Skeletal muscle tissue (tissue), 4 donors: Measurements from ENCODE around the gene NSUN6. TPM values are rescaled to one million over a fixed set of nuclear protein-coding genes. Genes with fewer than 3 reads are reported as not detected.

Experiments
- H3K27ac ChIP-seq: one replicate; pipeline ENCODE4 v1.7.0; 2013; ENCODE audit warnings: mild to moderate bottlenecking, low read depth, low read length, inconsistent platforms
- H3K27me3 ChIP-seq, 3 donors: one replicate each; pipeline ENCODE4 v1.7.0; 2013; ENCODE audit warnings: low read length in 3 of 3; ENCODE audit not compliant: control insufficient read depth in 3 of 3, insufficient read depth in 3 of 3
- H3K36me3 ChIP-seq, 3 donors: one replicate each; pipeline ENCODE4 v1.7.0; 2013; ENCODE audit warnings: low read length in 3 of 3; ENCODE audit not compliant: control insufficient read depth in 3 of 3, insufficient read depth in 3 of 3
- H3K4me1 ChIP-seq, 3 donors: one replicate each; pipeline ENCODE4 v1.7.0; 2013; ENCODE audit warnings: low read length in 3 of 3, mild to moderate bottlenecking in 3 of 3; ENCODE audit not compliant: control insufficient read depth in 3 of 3, insufficient read depth in 3 of 3
- H3K4me3 ChIP-seq, 3 donors: one replicate each; pipeline ENCODE4 v1.7.0; 2013; ENCODE audit warnings: low read length in 3 of 3
- H3K9ac ChIP-seq, 3 donors: one replicate each; pipeline ENCODE4 v1.7.0; 2013; ENCODE audit warnings: low read length in 3 of 3, mild to moderate bottlenecking in 3 of 3, moderate library complexity in 2 of 3, low read depth in 1 of 3
- H3K9me3 ChIP-seq, 3 donors: one replicate each; pipeline ENCODE4 v1.7.0; 2013; ENCODE audit warnings: low read length in 3 of 3; ENCODE audit not compliant: control insufficient read depth in 3 of 3
- total RNA-seq: library from RNA; depleted of rRNA; stranded (reverse); fragments of >200 nt; gene quantifications from one replicate; pipeline ENCODE4 v1.2.3, GENCODE V29; 2014
- donor health status: Osteomylitis.

The NSUN6 gene
- total RNA-seq, 1 donor from 2014 or later, result 14.6 TPM

DNA sequence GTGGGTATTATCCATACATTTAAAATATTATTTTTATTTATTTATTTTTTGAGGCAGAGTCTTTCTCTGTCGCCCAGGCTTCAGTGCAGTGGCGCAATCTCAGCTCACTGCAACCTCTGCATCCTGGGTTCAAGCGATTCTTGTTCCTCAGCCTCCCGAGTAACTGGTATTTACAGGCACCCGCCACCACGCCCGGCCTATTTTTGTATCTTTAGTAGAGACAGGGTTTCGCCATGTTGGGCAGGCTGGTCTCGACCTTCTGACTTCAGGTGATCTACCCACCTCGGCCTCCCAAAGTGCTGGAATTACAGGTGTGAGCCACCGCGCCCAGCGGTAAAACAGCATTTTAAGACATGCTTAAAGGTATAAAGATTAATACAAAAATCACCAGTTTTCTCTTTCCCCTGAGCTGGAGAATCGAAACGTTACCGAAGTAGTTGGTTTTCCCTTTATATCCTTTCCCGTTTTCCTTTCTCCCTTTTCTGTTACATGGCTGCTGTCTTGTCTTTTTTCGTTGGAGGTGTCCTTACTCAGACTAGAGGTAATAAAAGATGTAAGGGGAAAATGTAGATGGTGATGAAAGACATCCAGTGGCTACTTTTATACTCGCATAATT is 9.5 kb upstream of the NSUN6 start:
- H3K36me3 ChIP-seq, result no peaks in the 10 kb centered on the region
- no peaks in the 10 kb centered on the region for H3K9me3 ChIP-seq
- peak overlapping the region in 2 of 3 donors; percentile 95 to 98 for H3K4me3 ChIP-seq
- no peaks in the 10 kb centered on the region for H3K27me3 ChIP-seq
- peaks cover 4 to 28% (median 12%) of the 10 kb centered on the region in 3 donors for H3K4me1 ChIP-seq
- no peak overlapping the region for H3K27ac ChIP-seq
- H3K9ac ChIP-seq, result peak overlapping the region in 1 of 3 donors; percentile 98

DNA sequence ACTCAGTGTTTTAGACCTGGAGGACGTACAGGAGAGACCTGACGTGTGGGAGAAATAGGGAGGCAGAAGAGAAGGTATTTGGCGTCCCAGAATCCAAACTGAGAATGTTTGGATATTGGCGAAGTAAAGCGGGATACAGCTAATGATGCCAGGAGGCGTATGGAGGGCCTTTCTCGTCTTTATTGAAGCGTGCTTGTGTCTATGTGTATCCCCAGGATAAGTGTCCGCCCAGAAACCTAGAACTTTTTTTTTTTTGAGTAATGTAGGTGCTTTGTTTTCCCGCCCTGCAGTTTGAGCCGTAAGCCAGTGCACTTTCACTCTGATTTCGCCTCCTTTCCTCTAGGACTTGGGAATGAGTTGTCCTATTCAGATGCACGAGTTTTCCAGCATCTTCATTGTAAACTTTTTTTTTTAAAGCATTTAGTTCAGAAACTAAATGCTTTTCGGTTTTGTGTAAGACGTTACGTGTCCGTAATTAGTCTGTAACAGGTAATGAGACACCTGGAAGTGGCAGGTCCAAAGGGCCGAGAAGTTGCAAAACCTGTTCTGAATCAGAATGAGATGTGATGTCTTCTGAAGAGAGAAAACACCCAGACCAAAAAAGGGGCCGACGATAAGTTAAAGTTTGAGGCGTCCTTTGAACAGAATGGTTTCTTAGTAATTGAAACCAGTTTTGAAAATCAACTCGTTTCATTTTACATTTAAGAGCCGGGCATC is 8.6 kb upstream of the NSUN6 start:
- H3K36me3 ChIP-seq, result no peaks in the 10 kb centered on the region
- H3K4me3 ChIP-seq, result peak overlapping the region; percentile 95 to 98 (median 98)
- no peaks in the 10 kb centered on the region for H3K27me3 ChIP-seq
- H3K9me3 ChIP-seq, result no peaks in the 10 kb centered on the region
- peak overlapping the region; percentile 91 to 98 (median 97) for H3K9ac ChIP-seq
- peak overlapping the region; percentile 99 for H3K27ac ChIP-seq
- peaks cover 4 to 22% (median 12%) of the 10 kb centered on the region in 3 donors for H3K4me1 ChIP-seq

DNA sequence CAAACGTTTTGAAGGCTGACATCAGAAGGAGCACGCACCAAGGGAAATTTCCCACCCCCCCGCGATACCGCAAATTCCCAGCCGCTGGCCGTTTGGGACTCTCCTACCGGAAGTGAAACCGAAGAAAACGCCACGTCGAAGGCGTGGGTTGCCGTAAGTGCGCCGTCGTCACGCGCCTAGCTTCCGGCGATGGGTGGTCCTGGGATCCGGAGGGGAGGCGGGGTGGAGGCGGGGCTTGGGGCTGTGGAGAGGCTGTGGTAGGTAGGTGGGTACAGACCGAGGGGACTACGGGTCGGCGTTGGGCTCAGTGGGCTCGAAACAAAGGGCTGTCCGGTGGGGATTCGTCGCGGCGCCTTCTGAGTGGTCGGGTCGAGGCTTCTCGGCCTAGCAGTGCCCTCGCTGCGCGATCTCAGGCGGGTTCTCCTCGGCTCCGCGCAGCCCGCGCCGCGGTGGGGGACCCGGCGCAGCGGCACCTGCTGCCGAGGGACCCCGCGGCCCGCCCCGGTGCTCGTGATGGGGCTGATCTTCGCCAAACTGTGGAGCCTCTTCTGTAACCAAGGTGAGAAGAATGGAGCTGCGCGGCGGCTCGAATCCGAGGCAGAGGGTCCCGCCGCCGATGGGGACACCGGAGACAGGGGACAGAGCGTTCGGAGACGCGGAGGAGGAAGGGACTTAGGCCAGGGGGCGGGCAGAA is 7.9 kb upstream of the NSUN6 start, which contains the start of gene ARL5B:
TSS of gene ARL5B (plus strand) at position 307 of the 694 bp plus-strand sequence. CDS start at position 514, 207 bp downstream.
- Histone ChIP-seq H3K9ac (peak within 1 kb of the TSS; percentile 91 to 99 (median 98)), H3K9me3 (no peaks in the 10 kb centered on the region), H3K27me3 (no peaks in the 10 kb centered on the region), H3K4me1 (peaks cover 4 to 20% (median 12%) of the 10 kb centered on the region in 3 donors), H3K4me3 (peak within 1 kb of the TSS; percentile 95 to 98 (median 98)), H3K36me3 (peaks cover 0 to 2% (median 0%) of the 10 kb centered on the region in 3 donors), H3K27ac (peak within 1 kb of the TSS; percentile 99)

DNA sequence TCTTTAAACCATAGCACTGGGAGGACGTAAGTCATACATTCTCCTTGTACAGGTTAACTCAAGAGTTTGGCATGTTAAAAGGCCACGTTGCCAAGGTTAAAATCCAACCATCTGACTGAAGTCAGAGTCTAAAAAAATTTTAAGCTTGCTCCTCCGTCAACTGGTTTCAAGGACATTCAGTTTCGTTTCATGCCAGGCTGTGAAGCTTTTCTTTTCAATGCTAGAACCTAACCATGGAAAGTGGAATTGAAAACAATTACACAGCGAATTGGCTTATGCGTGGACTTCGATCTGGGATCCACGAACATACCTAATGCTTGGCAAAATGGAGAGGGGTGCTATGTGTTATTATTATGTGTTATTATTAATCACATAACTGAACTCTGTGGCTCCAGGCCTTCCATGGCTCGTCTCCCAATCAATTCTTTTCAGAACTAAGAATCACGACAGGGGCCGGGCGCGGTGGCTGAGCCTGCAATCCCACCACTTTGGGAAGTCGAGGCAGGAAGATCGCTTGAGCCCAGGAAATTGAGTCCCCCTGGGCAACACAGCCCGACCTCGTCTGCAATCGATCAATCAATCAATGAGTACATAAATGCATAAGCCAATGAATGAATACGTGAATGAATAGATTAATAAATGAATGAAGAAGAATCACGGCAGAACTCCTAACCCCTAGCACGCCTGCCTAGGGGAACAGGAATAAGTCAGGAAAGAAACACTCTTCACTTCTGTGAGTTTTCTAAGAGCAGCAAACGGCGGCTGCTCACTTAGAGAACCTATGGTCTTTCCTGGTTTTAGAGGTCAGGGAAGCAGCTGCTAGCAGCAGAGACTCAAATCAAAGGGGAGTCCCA is 7.1 kb upstream of the NSUN6 start:
- Histone ChIP-seq H3K4me1 (peaks cover 4 to 20% (median 12%) of the 10 kb centered on the region in 3 donors), H3K9ac (peak overlapping the region; percentile 91 to 99 (median 98)), H3K4me3 (peak overlapping the region; percentile 95 to 98 (median 98)), H3K36me3 (peaks cover 0 to 4% (median 0%) of the 10 kb centered on the region in 3 donors), H3K27me3 (no peaks in the 10 kb centered on the region), H3K27ac (peak overlapping the region; percentile 99), H3K9me3 (no peaks in the 10 kb centered on the region)

DNA sequence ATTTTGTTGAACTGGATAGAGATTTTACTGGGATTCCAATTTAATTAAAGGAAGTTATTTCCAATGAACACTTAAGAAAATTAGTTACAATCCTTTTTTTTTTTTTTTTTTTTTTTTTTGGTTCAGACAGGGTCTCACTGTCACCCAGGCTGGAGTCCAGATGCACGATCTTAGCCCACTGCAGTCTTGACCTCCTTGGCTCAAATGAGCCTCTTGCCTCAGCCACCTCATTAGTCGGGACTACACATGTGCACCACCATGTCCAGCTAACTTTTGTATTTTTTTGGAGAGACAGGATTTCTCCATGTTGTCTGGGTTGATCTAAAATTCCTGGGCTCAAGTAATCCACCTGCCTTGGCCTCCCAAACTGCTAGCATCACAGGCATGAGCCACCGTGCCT is 5.3 kb upstream of the NSUN6 start:
- no peaks in the 10 kb centered on the region for H3K9me3 ChIP-seq
- H3K27ac ChIP-seq, result no peak overlapping the region
- no peaks in the 10 kb centered on the region for H3K27me3 ChIP-seq
- H3K4me3 ChIP-seq, result no peak overlapping the region
- H3K4me1 ChIP-seq, result peaks cover 4 to 18% (median 14%) of the 10 kb centered on the region in 3 donors
- peaks cover 0 to 4% (median 0%) of the 10 kb centered on the region in 3 donors for H3K36me3 ChIP-seq
- H3K9ac ChIP-seq, result no peak overlapping the region

DNA sequence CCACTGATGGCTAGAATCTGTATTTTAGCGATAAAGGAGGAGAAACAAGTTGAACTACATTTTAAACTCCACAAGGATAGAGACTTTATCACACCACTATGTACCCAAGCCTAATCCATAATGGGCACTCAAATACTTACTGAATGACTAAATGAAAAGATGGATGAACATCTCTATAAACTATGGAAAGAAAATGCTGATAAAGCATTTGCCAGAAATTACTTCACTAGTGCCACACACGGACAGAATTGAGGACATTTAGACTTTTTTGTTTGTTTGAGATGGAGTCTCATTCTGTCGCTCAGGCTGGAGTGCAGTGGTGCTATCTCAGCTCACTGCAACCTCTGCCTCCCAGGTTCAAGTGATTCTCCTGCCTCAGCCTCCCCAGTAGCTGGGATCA is 1.7 kb upstream of the NSUN6 start:
- H3K4me3 ChIP-seq, result no peak overlapping the region
- H3K36me3 ChIP-seq, result peaks cover 0 to 4% (median 0%) of the 10 kb centered on the region in 3 donors
- H3K4me1 ChIP-seq, result peaks cover 9 to 14% (median 13%) of the 10 kb centered on the region in 3 donors
- no peaks in the 10 kb centered on the region for H3K27me3 ChIP-seq
- H3K27ac ChIP-seq, result no peak overlapping the region
- no peak overlapping the region for H3K9ac ChIP-seq
- no peaks in the 10 kb centered on the region for H3K9me3 ChIP-seq

DNA sequence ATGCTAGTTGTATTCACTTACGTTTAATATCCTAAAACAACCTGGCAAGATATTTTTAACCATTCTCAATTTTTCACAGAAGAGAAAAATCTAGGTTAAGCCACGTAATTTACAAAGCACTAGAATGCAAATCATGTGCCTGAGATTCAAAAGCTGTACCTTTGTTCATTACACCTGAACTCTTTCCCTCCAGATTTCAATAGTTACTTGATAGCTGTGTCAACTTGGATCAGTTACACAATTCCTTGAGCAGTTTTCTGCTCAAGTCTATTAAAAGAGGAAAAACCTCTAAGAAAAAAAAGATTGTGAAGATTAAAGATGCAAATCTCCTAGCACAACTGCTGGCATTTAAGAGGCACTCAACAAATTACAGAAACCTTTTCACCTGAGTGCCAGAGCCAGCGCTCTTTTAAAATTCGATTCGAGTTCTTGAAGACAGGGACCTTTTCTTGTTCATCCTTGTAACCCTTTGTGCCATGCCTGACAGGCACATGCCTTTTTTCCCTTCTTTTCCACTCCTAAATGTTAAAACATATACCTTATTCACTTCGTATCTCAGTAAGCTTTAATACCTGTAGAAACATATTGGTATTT is 886 bp downstream of the NSUN6 start:
- Histone ChIP-seq H3K27ac (peak overlapping the region; percentile 93), H3K36me3 (peaks cover 0 to 5% (median 4%) of the 10 kb centered on the region in 3 donors), H3K9me3 (no peaks in the 10 kb centered on the region), H3K4me3 (peak overlapping the region; percentile 97 to 99 (median 97)), H3K27me3 (no peaks in the 10 kb centered on the region), H3K4me1 (peaks cover 8 to 14% (median 9%) of the 10 kb centered on the region in 3 donors), H3K9ac (peak overlapping the region; percentile 88 to 95 (median 91))

DNA sequence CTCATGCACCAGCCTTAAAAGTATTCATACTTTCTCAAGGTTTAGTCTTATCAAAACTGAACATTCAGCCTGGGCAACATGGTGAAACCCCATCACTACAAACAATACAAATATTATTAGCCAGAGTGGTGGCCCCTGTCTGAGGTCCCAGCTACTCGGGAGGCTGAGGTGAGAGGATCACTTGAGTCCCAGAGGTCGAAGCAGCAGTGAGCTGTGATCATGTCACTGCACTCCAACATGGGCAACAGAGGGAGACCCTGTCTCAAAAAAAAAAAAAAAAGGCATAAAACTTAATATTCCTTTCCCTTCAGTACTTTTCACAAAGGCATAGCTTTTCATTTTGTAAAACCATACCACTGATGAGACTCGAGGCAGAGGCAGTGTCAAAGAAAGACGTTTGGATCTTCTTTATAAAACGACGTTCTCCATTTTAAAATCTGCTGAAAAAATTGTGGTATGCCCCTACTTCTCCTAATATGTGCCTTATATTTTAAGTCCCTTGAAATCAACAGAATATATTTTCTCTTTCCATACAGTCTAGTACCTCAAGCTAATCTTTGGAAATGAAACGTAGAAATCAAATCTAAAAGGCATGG is 1.9 kb downstream of the NSUN6 start:
- peaks cover 0 to 5% (median 3%) of the 10 kb centered on the region in 3 donors for H3K36me3 ChIP-seq
- no peak overlapping the region for H3K9ac ChIP-seq
- peaks cover 8 to 14% (median 9%) of the 10 kb centered on the region in 3 donors for H3K4me1 ChIP-seq
- H3K4me3 ChIP-seq, result no peak overlapping the region
- no peaks in the 10 kb centered on the region for H3K9me3 ChIP-seq
- no peaks in the 10 kb centered on the region for H3K27me3 ChIP-seq
- H3K27ac ChIP-seq, result no peak overlapping the region
